ENCODE measurements around the gene EPOP. TPM values are rescaled to one million over a fixed set of nuclear protein-coding genes. Genes with fewer than 3 reads are reported as not detected.

Gene EPOP
- total and polyA plus RNA-seq, 2 experiments from 2014 or later = 0.42 to 2.4 TPM

- Histone ChIP-seq H3K79me2 (replicated peaks; ENCODE audit: insufficient read depth) (no peaks in the 10 kb centered on the region), H3K36me3 (ENCODE audit: insufficient read depth) (no peaks in the 10 kb centered on the region), H2AFZ (no peak overlapping the region), H4K20me1 (replicated peaks; ENCODE audit: insufficient read depth) (no peaks in the 10 kb centered on the region), H3K9me2 (ENCODE audit: insufficient read depth) (no peaks in the 10 kb centered on the region), H3K27me3 (ENCODE audit: insufficient read depth) (no peaks in the 10 kb centered on the region), H3K4me3 (no peak overlapping the region), H3K4me1 (ENCODE audit: insufficient read depth) (peaks cover 6% of the 10 kb centered on the region; the same call in 1 of the 2 replicates), H3K4me2 (0 out of 2 replicates have a peak overlapping the region, but pooled peaks have one; percentile 4), H3K27ac (ENCODE audit: low read depth) (no peak overlapping the region), H3F3A (replicated peaks; ENCODE audit: low read depth) (no peaks in the 10 kb centered on the region)
- Mint-ChIP-seq H3K27ac (no peak overlapping the region), H3K4me1 (peaks cover 10% of the 10 kb centered on the region), H3K9me3 (peaks cover 6% of the 10 kb centered on the region), H3K4me3 (no peak overlapping the region), H3K27me3 (ENCODE audit: insufficient read depth, low read depth, poor library complexity) (peaks cover 9% of the 10 kb centered on the region), H3K36me3 (ENCODE audit: low read depth) (no peaks in the 10 kb centered on the region)
- DNase-seq (ENCODE audit: low spot score) (peak; percentile 80), ATAC-seq (peak; percentile 90)
- TF ChIP-seq, protein P1, sequence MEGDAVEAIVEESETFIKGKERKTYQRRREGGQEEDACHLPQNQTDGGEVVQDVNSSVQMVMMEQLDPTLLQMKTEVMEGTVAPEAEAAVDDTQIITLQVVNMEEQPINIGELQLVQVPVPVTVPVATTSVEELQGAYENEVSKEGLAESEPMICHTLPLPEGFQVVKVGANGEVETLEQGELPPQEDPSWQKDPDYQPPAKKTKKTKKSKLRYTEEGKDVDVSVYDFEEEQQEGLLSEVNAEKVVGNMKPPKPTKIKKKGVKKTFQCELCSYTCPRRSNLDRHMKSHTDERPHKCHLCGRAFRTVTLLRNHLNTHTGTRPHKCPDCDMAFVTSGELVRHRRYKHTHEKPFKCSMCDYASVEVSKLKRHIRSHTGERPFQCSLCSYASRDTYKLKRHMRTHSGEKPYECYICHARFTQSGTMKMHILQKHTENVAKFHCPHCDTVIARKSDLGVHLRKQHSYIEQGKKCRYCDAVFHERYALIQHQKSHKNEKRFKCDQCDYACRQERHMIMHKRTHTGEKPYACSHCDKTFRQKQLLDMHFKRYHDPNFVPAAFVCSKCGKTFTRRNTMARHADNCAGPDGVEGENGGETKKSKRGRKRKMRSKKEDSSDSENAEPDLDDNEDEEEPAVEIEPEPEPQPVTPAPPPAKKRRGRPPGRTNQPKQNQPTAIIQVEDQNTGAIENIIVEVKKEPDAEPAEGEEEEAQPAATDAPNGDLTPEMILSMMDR (conservative IDR thresholded peaks at IDR 0.05; ENCODE audit: low read depth in 2 of 2) = no peak
- no peak for TF ChIP-seq POLR2AphosphoS5 (IDR thresholded peaks at IDR 0.05; ENCODE audit: low read depth)
- TF ChIP-seq EZH2phosphoT487 (IDR thresholded peaks at IDR 0.05; ENCODE audit: unreplicated experiment) = no peak
- TF ChIP-seq REST (IDR thresholded peaks at IDR 0.05; ENCODE audit: unreplicated experiment) = no peak
- TF ChIP-seq CREB1 (CRISPR knock-in tag; IDR thresholded peaks at IDR 0.05; ENCODE audit: low read depth) = no peak
- no peak for TF ChIP-seq STAT1 (IDR thresholded peaks at IDR 0.05; ENCODE audit: unreplicated experiment)
- TF ChIP-seq JUNB (IDR thresholded peaks at IDR 0.05; ENCODE audit: unreplicated experiment) = no peak
- no peak for TF ChIP-seq ETS1 (IDR thresholded peaks at IDR 0.05)
- TF ChIP-seq NANOG (IDR thresholded peaks at IDR 0.05; ENCODE audit: borderline replicate concordance) = no peak
- TF ChIP-seq EZH2 (IDR thresholded peaks at IDR 0.05; ENCODE audit: low read depth, unreplicated experiment) = no peak
- TF ChIP-seq ZNF462 (CRISPR knock-in tag; IDR thresholded peaks at IDR 0.05) = no peak
- no peak for TF ChIP-seq ZNF331 (CRISPR knock-in tag; IDR thresholded peaks at IDR 0.05; ENCODE audit: low read depth)
- TF ChIP-seq ZNF114 (CRISPR knock-in tag; IDR thresholded peaks at IDR 0.05) = no peak
These were observed 38.7 kb downstream of the EPOP start for GRCh38 chr17:38636054-38636453.

All from GM23338 (cell line).